ENCODE results near the gene ZNF532.

DNA sequence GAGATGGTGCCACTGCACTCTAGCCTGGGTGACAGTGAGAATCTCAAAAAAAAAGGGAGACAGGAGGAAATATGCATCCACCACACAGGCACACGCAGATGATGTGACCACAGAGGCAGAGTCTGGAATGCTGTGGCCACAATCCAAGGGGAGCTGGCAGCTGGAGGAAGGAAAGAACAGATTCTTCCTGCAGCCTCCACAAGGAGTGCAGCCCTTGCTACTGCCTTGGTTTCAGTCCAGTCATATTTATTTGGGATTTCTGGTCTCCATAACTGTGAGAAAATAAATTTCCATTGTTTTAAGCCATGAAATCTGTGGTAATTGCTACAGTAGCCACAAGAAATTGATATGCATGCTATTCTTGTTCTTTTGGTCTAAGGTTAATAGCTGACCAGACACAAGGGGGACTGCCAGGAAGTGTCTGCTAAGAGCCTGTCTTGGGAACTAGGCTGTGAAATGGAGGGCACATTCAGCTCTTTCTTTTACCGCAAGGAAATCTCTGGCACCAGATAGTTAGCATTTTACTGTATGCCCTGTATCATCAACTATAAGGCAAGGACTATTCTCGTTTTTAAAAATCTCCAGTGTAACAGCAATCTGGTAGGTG, 141.9 kb downstream of the ZNF532 start:
- TF ChIP-seq POLR2AphosphoS5 (IDR thresholded peaks at IDR 0.05; ENCODE audit: low read depth, low read length), result no peak
- TF ChIP-seq TAF1 (IDR thresholded peaks at IDR 0.05; ENCODE audit: borderline replicate concordance, insufficient read depth, low read length), result no peak
- no peak for TF ChIP-seq SIN3A (IDR thresholded peaks at IDR 0.05; ENCODE audit: borderline replicate concordance, insufficient read depth, low read length)
- TF ChIP-seq REST (IDR thresholded peaks at IDR 0.05; ENCODE audit: insufficient read depth in 1 of 2, low read depth in 2 of 2, low read length in 2 of 2), result no peak
